ENCODE measurements around the gene PIK3CG. TPM values are rescaled to one million over a fixed set of nuclear protein-coding genes. Genes with fewer than 3 reads are reported as not detected.
A peak's percentile ranks its signal among the peaks of the same experiment; 100 is the strongest.
"Not testable (repeated sequence)": the region's sequence is repeated elsewhere in the genome, so short reads cannot be mapped to it uniquely, and the experiment has no call there.

PIK3CG gene
- total and polyA plus RNA-seq, 9 donors: 2.0 to 4.3 (median 2.5) TPM

- Histone ChIP-seq H3K4me3 (ENCODE audit: low read length) (no peak overlapping the region), H3K27me3 (ENCODE audit: control insufficient read depth, insufficient read depth, low read length) (no peaks in the 10 kb centered on the region), H3K4me1 (ENCODE audit: control insufficient read depth, insufficient read depth, low read length) (no peaks in the 10 kb centered on the region), H3K36me3 (ENCODE audit: control insufficient read depth, insufficient read depth, low read length) (no peaks in the 10 kb centered on the region), H3K9me3 (replicated peaks; ENCODE audit: control insufficient read depth, low read depth, low read length) (no peaks in the 10 kb centered on the region), H3K27ac (ENCODE audit: low read length) (no peak overlapping the region)
- no peak for DNase-seq
- no CpG with 5 or more reads among the region's 1 CpG for WGBS (ENCODE audit: insufficient coverage)
Measured at GRCh38 chr7:106887421-106887820, 22.3 kb downstream of the PIK3CG start.

GRCh38 chr7:106888204-106888603 is 23.1 kb downstream of the PIK3CG start:
- no CpG with 5 or more reads among the region's 5 CpGs for WGBS (ENCODE audit: insufficient coverage)
- no peaks in the 10 kb centered on the region for H3K4me1 ChIP-seq (ENCODE audit: control insufficient read depth, insufficient read depth, low read length)

GRCh38 chr7:106890952-106891351 is 25.9 kb downstream of the PIK3CG start:
- WGBS (ENCODE audit: insufficient coverage): no CpG with 5 or more reads among the region's 2 CpGs
- no peak for DNase-seq
- H3K36me3 ChIP-seq (ENCODE audit: control insufficient read depth, insufficient read depth, low read length): no peaks in the 10 kb centered on the region

More at GRCh38 chr7:106888204-106888603, 23.1 kb downstream of the PIK3CG start:
- no peak for DNase-seq
- H3K36me3 ChIP-seq (ENCODE audit: control insufficient read depth, insufficient read depth, low read length): no peaks in the 10 kb centered on the region
- no peak overlapping the region for H3K4me3 ChIP-seq (ENCODE audit: low read length)
- H3K9me3 ChIP-seq (replicated peaks; ENCODE audit: control insufficient read depth, low read depth, low read length): no peaks in the 10 kb centered on the region
- no peaks in the 10 kb centered on the region for H3K27me3 ChIP-seq (ENCODE audit: control insufficient read depth, insufficient read depth, low read length)
- H3K27ac ChIP-seq (ENCODE audit: low read length): no peak overlapping the region

GRCh38 chr7:106891548-106892410 is 26.7 kb downstream of the PIK3CG start:
- Histone ChIP-seq H3K27me3 (ENCODE audit: control insufficient read depth, insufficient read depth, low read length) (no peaks in the 10 kb centered on the region), H3K4me1 (ENCODE audit: control insufficient read depth, insufficient read depth, low read length) (no peaks in the 10 kb centered on the region), H3K36me3 (ENCODE audit: control insufficient read depth, insufficient read depth, low read length) (no peaks in the 10 kb centered on the region), H3K9me3 (replicated peaks; ENCODE audit: control insufficient read depth, low read depth, low read length) (no peaks in the 10 kb centered on the region), H3K4me3 (ENCODE audit: low read length) (no peak overlapping the region), H3K27ac (ENCODE audit: low read length) (no peak overlapping the region)
- DNase-seq: no peak
- 78% methylated on average over 4 of the region's 8 CpGs for whole genome bisulfite sequencing (ENCODE audit: insufficient coverage)

More at GRCh38 chr7:106890952-106891351, 25.9 kb downstream of the PIK3CG start:
- Histone ChIP-seq H3K4me3 (ENCODE audit: low read length) (no peak overlapping the region), H3K4me1 (ENCODE audit: control insufficient read depth, insufficient read depth, low read length) (no peaks in the 10 kb centered on the region), H3K27ac (ENCODE audit: low read length) (no peak overlapping the region), H3K27me3 (ENCODE audit: control insufficient read depth, insufficient read depth, low read length) (no peaks in the 10 kb centered on the region), H3K9me3 (replicated peaks; ENCODE audit: control insufficient read depth, low read depth, low read length) (no peaks in the 10 kb centered on the region)

- Histone ChIP-seq H3K27ac (ENCODE audit: low read length) (no peak overlapping the region), H3K4me1 (ENCODE audit: control insufficient read depth, insufficient read depth, low read length) (no peaks in the 10 kb centered on the region), H3K36me3 (ENCODE audit: control insufficient read depth, insufficient read depth, low read length) (no peaks in the 10 kb centered on the region), H3K27me3 (ENCODE audit: control insufficient read depth, insufficient read depth, low read length) (no peaks in the 10 kb centered on the region), H3K9me3 (replicated peaks; ENCODE audit: control insufficient read depth, low read depth, low read length) (no peaks in the 10 kb centered on the region), H3K4me3 (ENCODE audit: low read length) (no peak overlapping the region)
- DNase-seq: no peak
- WGBS (ENCODE audit: insufficient coverage): no CpG with 5 or more reads among the region's 2 CpGs
Measured at GRCh38 chr7:106893591-106893990, 28.5 kb downstream of the PIK3CG start.

- H3K27me3 ChIP-seq (ENCODE audit: control insufficient read depth, insufficient read depth, low read length): no peaks in the 10 kb centered on the region
- no peaks in the 10 kb centered on the region for H3K9me3 ChIP-seq (replicated peaks; ENCODE audit: control insufficient read depth, low read depth, low read length)
- H3K4me3 ChIP-seq (ENCODE audit: low read length): no peak overlapping the region
- 90% methylated on average over 2 of the region's 4 CpGs for WGBS (ENCODE audit: insufficient coverage)
- peak; percentile 9 for DNase-seq
- H3K4me1 ChIP-seq (ENCODE audit: control insufficient read depth, insufficient read depth, low read length): no peaks in the 10 kb centered on the region
- no peak overlapping the region for H3K27ac ChIP-seq (ENCODE audit: low read length)
- no peaks in the 10 kb centered on the region for H3K36me3 ChIP-seq (ENCODE audit: control insufficient read depth, insufficient read depth, low read length)
Measured at GRCh38 chr7:106895246-106895864, 30.3 kb downstream of the PIK3CG start.

GRCh38 chr7:106896231-106896630 is 31.1 kb downstream of the PIK3CG start:
- 92% methylated on average over 2 of the region's 3 CpGs for WGBS (ENCODE audit: insufficient coverage)
- H3K36me3 ChIP-seq (ENCODE audit: control insufficient read depth, insufficient read depth, low read length): no peaks in the 10 kb centered on the region
- no peak for DNase-seq

GRCh38 chr7:106897553-106897952 is 32.5 kb downstream of the PIK3CG start:
- no CpG with 5 or more reads among the region's 3 CpGs for WGBS (ENCODE audit: insufficient coverage)
- not testable (repeated sequence) for H3K9me3 ChIP-seq (replicated peaks; ENCODE audit: control insufficient read depth, low read depth, low read length); H3K27me3 ChIP-seq (ENCODE audit: control insufficient read depth, insufficient read depth, low read length); H3K4me3 ChIP-seq (ENCODE audit: low read length); H3K36me3 ChIP-seq (ENCODE audit: control insufficient read depth, insufficient read depth, low read length); H3K4me1 ChIP-seq (ENCODE audit: control insufficient read depth, insufficient read depth, low read length); DNase-seq; H3K27ac ChIP-seq (ENCODE audit: low read length)

More at GRCh38 chr7:106896231-106896630, 31.1 kb downstream of the PIK3CG start:
- Histone ChIP-seq H3K27ac (ENCODE audit: low read length) (no peak overlapping the region), H3K4me3 (ENCODE audit: low read length) (no peak overlapping the region), H3K4me1 (ENCODE audit: control insufficient read depth, insufficient read depth, low read length) (no peaks in the 10 kb centered on the region), H3K27me3 (ENCODE audit: control insufficient read depth, insufficient read depth, low read length) (no peaks in the 10 kb centered on the region), H3K9me3 (replicated peaks; ENCODE audit: control insufficient read depth, low read depth, low read length) (no peaks in the 10 kb centered on the region)

GRCh38 chr7:106898967-106899366 is 33.9 kb downstream of the PIK3CG start:
- H3K4me3 ChIP-seq (ENCODE audit: low read length); H3K9me3 ChIP-seq (replicated peaks; ENCODE audit: control insufficient read depth, low read depth, low read length); H3K36me3 ChIP-seq (ENCODE audit: control insufficient read depth, insufficient read depth, low read length); H3K27me3 ChIP-seq (ENCODE audit: control insufficient read depth, insufficient read depth, low read length); H3K27ac ChIP-seq (ENCODE audit: low read length); H3K4me1 ChIP-seq (ENCODE audit: control insufficient read depth, insufficient read depth, low read length); DNase-seq: not testable (repeated sequence)
- no CpG with 5 or more reads among the region's 2 CpGs for WGBS (ENCODE audit: insufficient coverage)

- DNase-seq: no peak
- H3K27ac ChIP-seq (ENCODE audit: low read length): no peak overlapping the region
- H3K4me3 ChIP-seq (ENCODE audit: low read length): no peak overlapping the region
- no peaks in the 10 kb centered on the region for H3K9me3 ChIP-seq (replicated peaks; ENCODE audit: control insufficient read depth, low read depth, low read length)
- no peaks in the 10 kb centered on the region for H3K27me3 ChIP-seq (ENCODE audit: control insufficient read depth, insufficient read depth, low read length)
- WGBS (ENCODE audit: insufficient coverage): 56% methylated on average over 1 of the region's 4 CpGs
- H3K36me3 ChIP-seq (ENCODE audit: control insufficient read depth, insufficient read depth, low read length): no peaks in the 10 kb centered on the region
- no peaks in the 10 kb centered on the region for H3K4me1 ChIP-seq (ENCODE audit: control insufficient read depth, insufficient read depth, low read length)
Measured at GRCh38 chr7:106901828-106902441, 36.9 kb downstream of the PIK3CG start.

Measured in muscle of leg (tissue), 11 donors.